HG03025 (cell line): ENCODE results near the gene ZNF57.
"Not testable (repeated sequence)": the region's sequence is repeated elsewhere in the genome, so short reads cannot be mapped to it uniquely, and the experiment has no call there.

ENCODE experiments used
- ATAC-seq: cut with Tn5 transposase; IDR thresholded peaks from one replicate; pipeline ENCODE4 v1.9.1; 2021; ENCODE audit warnings: mild to moderate bottlenecking, moderate library complexity; ENCODE audit not compliant: unreplicated experiment, low FRiP score

The ZNF57 gene

GRCh38 chr19:2950286-2951124 is 49.8 kb downstream of the ZNF57 start:
- peak; percentile 94 for ATAC-seq

GRCh38 chr19:2952953-2953481 is 52.3 kb downstream of the ZNF57 start:
- no peak for ATAC-seq

GRCh38 chr19:2957160-2957559 is 56.4 kb downstream of the ZNF57 start:
- no peak for ATAC-seq

GRCh38 chr19:2960120-2960519 is 59.4 kb downstream of the ZNF57 start:
- no peak for ATAC-seq

GRCh38 chr19:2962018-2962670 is 61.4 kb downstream of the ZNF57 start:
- ATAC-seq = no peak

- ATAC-seq = no peak
These were observed 62.4 kb downstream of the ZNF57 start for GRCh38 chr19:2963122-2963521.

GRCh38 chr19:2963631-2964030 is 62.9 kb downstream of the ZNF57 start:
- ATAC-seq = not testable (repeated sequence)

- no peak for ATAC-seq
These were observed 64.1 kb downstream of the ZNF57 start for GRCh38 chr19:2964874-2965273.

GRCh38 chr19:2967972-2968371 is 67.2 kb downstream of the ZNF57 start:
- ATAC-seq = no peak
